Measurements from ENCODE around the gene MTRR.

Gene MTRR

DNA sequence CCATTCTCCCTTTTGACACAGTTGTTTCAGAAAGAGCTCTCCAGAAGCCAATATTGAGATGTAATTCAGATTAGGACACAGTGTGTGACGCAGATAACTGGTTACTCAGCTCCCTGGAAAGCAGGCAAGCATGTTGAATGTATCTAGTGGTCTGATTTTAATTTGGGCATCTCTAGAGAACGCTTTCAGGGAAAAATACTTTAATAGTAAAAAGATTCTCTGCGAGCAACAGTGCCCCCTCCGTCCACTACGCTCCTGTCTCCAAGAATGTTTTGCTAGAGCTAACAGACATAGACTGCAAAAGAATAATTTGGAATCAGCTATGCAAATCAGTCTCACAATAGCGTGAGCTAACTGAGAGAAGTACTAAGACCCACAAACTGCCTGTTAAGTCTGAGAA, 41.3 kb upstream of the MTRR start:
- no peak for ATAC-seq (ENCODE audit: low read depth)
- H3K9me3 ChIP-seq (ENCODE audit: severe bottlenecking) = no peaks in the 10 kb centered on the region
- TF ChIP-seq, protein P1, sequence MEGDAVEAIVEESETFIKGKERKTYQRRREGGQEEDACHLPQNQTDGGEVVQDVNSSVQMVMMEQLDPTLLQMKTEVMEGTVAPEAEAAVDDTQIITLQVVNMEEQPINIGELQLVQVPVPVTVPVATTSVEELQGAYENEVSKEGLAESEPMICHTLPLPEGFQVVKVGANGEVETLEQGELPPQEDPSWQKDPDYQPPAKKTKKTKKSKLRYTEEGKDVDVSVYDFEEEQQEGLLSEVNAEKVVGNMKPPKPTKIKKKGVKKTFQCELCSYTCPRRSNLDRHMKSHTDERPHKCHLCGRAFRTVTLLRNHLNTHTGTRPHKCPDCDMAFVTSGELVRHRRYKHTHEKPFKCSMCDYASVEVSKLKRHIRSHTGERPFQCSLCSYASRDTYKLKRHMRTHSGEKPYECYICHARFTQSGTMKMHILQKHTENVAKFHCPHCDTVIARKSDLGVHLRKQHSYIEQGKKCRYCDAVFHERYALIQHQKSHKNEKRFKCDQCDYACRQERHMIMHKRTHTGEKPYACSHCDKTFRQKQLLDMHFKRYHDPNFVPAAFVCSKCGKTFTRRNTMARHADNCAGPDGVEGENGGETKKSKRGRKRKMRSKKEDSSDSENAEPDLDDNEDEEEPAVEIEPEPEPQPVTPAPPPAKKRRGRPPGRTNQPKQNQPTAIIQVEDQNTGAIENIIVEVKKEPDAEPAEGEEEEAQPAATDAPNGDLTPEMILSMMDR (IDR thresholded peaks at IDR 0.05; ENCODE audit: poor library complexity, severe bottlenecking) = no peak
- H3K4me1 ChIP-seq (ENCODE audit: insufficient read depth, poor library complexity, severe bottlenecking) = no peaks in the 10 kb centered on the region
- H3K27ac ChIP-seq (ENCODE audit: poor library complexity, severe bottlenecking) = no peak overlapping the region
- H3K4me3 ChIP-seq (ENCODE audit: severe bottlenecking) = no peak overlapping the region
- DNase-seq (ENCODE audit: low spot score) = no peak
- H3K27me3 ChIP-seq (ENCODE audit: insufficient read depth, poor library complexity, severe bottlenecking) = peaks cover 16% of the 10 kb centered on the region
- H3K36me3 ChIP-seq (ENCODE audit: low read depth) = no peaks in the 10 kb centered on the region

DNA sequence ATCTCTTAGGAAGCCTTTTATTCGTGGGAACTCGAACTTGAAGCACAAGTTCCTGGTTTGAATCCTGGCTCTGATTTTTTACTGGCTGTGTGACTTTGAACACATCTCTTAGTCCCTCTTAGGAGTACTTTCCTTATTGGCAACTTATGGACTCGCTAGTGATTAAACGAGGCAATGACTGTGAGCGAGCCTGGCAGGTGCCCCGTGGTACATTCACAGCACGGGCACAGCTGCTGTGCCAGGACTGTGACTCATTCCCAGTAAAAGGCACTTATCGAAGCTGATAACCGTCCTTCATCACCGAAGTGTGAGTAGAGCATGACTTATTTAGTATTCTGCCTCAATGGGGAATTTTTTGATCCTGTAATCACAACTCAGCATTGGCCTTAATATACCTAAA, 40.7 kb upstream of the MTRR start:
- no peak overlapping the region for H3K4me3 ChIP-seq (ENCODE audit: severe bottlenecking)
- H3K27me3 ChIP-seq (ENCODE audit: insufficient read depth, poor library complexity, severe bottlenecking) = peaks cover 16% of the 10 kb centered on the region
- no peak for ATAC-seq (ENCODE audit: low read depth)
- no peak overlapping the region for H3K27ac ChIP-seq (ENCODE audit: poor library complexity, severe bottlenecking)
- H3K36me3 ChIP-seq (ENCODE audit: low read depth) = no peaks in the 10 kb centered on the region
- no peak for DNase-seq (ENCODE audit: low spot score)
- no peaks in the 10 kb centered on the region for H3K4me1 ChIP-seq (ENCODE audit: insufficient read depth, poor library complexity, severe bottlenecking)
- H3K9me3 ChIP-seq (ENCODE audit: severe bottlenecking) = no peaks in the 10 kb centered on the region
- TF ChIP-seq, protein P1 (IDR thresholded peaks at IDR 0.05; ENCODE audit: poor library complexity, severe bottlenecking) = no peak

DNA sequence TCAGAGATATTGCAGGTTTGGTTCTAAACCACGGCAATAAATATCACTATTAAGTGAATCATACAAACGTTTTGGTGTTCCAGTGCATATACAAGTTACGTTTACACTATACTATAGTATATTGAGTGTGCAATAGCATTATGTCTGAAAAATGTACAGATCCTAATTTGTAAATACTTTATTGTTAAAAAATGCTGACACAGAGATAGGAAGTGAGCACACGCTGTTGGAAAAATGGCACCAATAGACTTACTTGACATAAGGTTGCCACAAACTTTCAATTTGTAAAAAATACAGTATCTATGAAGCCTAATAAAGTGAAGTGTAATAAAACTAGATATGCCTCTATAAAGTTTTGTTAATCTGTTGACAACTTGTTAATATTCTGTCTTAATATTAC, 34.0 kb upstream of the MTRR start:
- Histone ChIP-seq H3K4me1 (ENCODE audit: insufficient read depth, poor library complexity, severe bottlenecking) (no peaks in the 10 kb centered on the region), H3K27ac (ENCODE audit: poor library complexity, severe bottlenecking) (no peak overlapping the region), H3K27me3 (ENCODE audit: insufficient read depth, poor library complexity, severe bottlenecking) (peaks cover 8% of the 10 kb centered on the region), H3K9me3 (ENCODE audit: severe bottlenecking) (no peaks in the 10 kb centered on the region), H3K36me3 (ENCODE audit: low read depth) (no peaks in the 10 kb centered on the region), H3K4me3 (ENCODE audit: severe bottlenecking) (no peak overlapping the region)
- TF ChIP-seq, protein P1 (IDR thresholded peaks at IDR 0.05; ENCODE audit: poor library complexity, severe bottlenecking) = no peak
- ATAC-seq (ENCODE audit: low read depth) (no peak), DNase-seq (ENCODE audit: low spot score) (no peak)

DNA sequence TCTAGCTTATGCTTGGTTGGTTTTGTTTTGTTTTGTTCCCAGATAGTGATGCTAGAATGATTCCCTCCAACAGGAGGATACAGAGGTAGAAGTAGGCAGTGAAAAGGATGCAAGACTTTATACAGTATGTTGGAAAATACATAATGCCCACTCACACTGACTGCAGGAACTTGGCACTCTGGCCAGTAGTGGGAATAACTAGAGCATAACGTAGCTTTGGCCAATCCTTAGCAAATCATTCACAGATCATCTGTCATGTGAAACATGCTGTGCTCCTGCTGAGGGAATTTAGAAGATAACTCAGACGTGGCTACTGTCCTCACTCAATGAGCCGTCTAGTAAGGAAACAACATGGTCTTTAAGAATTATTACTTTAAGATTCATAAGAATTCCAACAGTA, 31.5 kb upstream of the MTRR start:
- Histone ChIP-seq H3K9me3 (ENCODE audit: severe bottlenecking) (no peaks in the 10 kb centered on the region), H3K27me3 (ENCODE audit: insufficient read depth, poor library complexity, severe bottlenecking) (no peaks in the 10 kb centered on the region), H3K4me1 (ENCODE audit: insufficient read depth, poor library complexity, severe bottlenecking) (no peaks in the 10 kb centered on the region), H3K4me3 (ENCODE audit: severe bottlenecking) (no peak overlapping the region), H3K36me3 (ENCODE audit: low read depth) (no peaks in the 10 kb centered on the region), H3K27ac (ENCODE audit: poor library complexity, severe bottlenecking) (no peak overlapping the region)
- TF ChIP-seq, protein P1 (IDR thresholded peaks at IDR 0.05; ENCODE audit: poor library complexity, severe bottlenecking) = no peak
- DNase-seq (ENCODE audit: low spot score) = no peak
- ATAC-seq (ENCODE audit: low read depth) = no peak

DNA sequence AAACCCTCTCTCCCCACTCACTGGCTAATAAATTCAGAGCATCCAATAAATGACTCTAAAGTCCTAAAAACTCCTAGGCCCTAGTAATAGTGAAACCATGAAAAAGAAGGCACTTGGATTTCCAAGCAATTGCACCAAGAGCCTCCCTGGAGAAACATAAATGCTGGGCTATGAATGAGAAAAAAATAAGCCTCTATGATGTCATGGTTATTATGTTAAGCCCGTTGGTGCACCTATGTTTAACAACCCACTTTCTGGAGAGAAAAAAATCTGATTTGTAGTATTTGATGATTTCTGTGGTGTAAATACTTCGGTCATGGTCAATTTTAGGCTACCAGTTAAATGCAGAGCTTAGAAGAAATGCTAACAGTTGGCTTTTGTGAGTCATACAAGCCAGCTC, 26.4 kb upstream of the MTRR start:
- ATAC-seq (ENCODE audit: low read depth) (no peak), DNase-seq (ENCODE audit: low spot score) (no peak)
- TF ChIP-seq, protein P1 (IDR thresholded peaks at IDR 0.05; ENCODE audit: poor library complexity, severe bottlenecking) = no peak
- H3K36me3 ChIP-seq (ENCODE audit: low read depth) = no peaks in the 10 kb centered on the region
- no peaks in the 10 kb centered on the region for H3K4me1 ChIP-seq (ENCODE audit: insufficient read depth, poor library complexity, severe bottlenecking)
- no peak overlapping the region for H3K27ac ChIP-seq (ENCODE audit: poor library complexity, severe bottlenecking)
- H3K9me3 ChIP-seq (ENCODE audit: severe bottlenecking) = no peaks in the 10 kb centered on the region
- H3K27me3 ChIP-seq (ENCODE audit: insufficient read depth, poor library complexity, severe bottlenecking) = no peaks in the 10 kb centered on the region
- no peak overlapping the region for H3K4me3 ChIP-seq (ENCODE audit: severe bottlenecking)
